ENCODE measurements around the gene UBAC2.

GRCh38 chr13:99316657-99317256 is 116.1 kb downstream of the UBAC2 start:
- TF ChIP-seq, protein P1, sequence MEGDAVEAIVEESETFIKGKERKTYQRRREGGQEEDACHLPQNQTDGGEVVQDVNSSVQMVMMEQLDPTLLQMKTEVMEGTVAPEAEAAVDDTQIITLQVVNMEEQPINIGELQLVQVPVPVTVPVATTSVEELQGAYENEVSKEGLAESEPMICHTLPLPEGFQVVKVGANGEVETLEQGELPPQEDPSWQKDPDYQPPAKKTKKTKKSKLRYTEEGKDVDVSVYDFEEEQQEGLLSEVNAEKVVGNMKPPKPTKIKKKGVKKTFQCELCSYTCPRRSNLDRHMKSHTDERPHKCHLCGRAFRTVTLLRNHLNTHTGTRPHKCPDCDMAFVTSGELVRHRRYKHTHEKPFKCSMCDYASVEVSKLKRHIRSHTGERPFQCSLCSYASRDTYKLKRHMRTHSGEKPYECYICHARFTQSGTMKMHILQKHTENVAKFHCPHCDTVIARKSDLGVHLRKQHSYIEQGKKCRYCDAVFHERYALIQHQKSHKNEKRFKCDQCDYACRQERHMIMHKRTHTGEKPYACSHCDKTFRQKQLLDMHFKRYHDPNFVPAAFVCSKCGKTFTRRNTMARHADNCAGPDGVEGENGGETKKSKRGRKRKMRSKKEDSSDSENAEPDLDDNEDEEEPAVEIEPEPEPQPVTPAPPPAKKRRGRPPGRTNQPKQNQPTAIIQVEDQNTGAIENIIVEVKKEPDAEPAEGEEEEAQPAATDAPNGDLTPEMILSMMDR (conservative IDR thresholded peaks at IDR 0.05 in 1 of 2, IDR thresholded peaks at IDR 0.05 in 1 of 2; ENCODE audit: low read depth in 1 of 2, low read length in 2 of 2), result no peak
- TF ChIP-seq EZH2 (IDR thresholded peaks at IDR 0.05; ENCODE audit: low read length, missing control alignments), result no peak

Data from fibroblast of lung (primary cell).